Measurements from ENCODE around the gene RAD51B.

Gene RAD51B

DNA sequence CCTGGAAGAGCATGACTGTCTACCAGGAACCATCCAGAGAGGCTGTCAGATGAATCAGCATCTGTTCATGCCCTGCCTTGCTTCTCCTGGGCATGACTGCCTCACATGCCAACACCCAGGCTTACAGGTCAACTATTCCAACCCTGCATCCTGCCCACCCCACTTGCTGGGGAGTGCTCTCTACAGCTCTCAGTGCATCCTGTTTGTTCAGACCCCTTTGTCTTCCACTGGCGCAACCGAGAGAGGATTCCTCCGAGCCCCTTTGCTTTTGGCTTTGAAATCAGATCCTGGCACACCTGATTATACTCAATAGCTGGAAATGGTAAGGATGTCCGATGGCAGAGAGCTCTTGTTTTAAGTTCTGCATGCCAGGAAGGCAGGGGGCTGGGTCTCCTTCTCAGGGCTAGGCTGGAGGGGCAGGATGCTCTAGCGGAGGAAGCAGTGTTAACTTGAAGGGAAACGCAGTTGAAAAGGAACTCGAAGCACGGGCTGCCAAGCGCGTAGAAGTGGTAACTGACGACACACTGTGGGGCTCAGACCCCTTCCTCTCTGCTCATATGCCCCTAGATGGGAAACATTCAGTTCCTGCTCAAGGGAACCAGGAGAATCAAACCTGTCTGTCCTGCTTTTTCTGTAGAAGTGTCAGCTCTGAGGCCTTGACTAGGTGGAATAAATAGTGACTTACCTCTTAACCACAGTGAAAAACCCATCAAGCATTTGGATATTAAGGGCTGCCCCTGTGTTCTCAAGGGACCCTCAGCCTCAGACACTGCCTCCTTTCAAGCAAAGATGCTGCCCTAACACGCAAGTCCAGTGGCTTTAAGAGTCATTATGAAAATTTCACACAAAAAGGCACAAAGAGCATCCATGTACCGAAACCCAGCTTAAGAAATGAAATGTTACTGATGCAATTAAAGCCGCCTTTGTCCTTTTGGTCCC lies 675.8 kb downstream of the RAD51B start:
- peak; percentile 50 for DNase-seq (ENCODE audit: low spot score)
- TF ChIP-seq, protein P1, sequence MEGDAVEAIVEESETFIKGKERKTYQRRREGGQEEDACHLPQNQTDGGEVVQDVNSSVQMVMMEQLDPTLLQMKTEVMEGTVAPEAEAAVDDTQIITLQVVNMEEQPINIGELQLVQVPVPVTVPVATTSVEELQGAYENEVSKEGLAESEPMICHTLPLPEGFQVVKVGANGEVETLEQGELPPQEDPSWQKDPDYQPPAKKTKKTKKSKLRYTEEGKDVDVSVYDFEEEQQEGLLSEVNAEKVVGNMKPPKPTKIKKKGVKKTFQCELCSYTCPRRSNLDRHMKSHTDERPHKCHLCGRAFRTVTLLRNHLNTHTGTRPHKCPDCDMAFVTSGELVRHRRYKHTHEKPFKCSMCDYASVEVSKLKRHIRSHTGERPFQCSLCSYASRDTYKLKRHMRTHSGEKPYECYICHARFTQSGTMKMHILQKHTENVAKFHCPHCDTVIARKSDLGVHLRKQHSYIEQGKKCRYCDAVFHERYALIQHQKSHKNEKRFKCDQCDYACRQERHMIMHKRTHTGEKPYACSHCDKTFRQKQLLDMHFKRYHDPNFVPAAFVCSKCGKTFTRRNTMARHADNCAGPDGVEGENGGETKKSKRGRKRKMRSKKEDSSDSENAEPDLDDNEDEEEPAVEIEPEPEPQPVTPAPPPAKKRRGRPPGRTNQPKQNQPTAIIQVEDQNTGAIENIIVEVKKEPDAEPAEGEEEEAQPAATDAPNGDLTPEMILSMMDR (IDR thresholded peaks at IDR 0.05; ENCODE audit: extremely low read depth, missing control alignments): no peak

DNA sequence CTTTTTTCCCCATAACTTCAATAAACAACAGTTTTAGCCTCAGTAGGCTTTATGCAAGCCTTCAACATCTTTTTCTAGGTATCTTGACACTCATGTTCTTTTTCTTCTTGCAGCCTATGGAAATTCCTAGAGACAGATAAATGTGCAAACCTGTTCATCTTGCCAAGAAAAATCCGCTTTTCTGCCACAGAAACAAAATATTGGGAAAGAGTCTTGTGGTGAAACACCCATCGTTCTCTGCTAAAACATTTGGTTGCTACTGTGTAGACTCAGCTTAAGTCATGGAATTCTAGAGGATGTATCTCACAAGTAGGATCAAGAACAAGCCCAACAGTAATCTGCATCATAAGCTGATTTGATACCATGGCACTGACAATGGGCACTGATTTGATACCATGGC lies 677.4 kb downstream of the RAD51B start:
- TF ChIP-seq, protein P1 (IDR thresholded peaks at IDR 0.05; ENCODE audit: extremely low read depth, missing control alignments): no peak
- no peak for DNase-seq (ENCODE audit: low spot score)

DNA sequence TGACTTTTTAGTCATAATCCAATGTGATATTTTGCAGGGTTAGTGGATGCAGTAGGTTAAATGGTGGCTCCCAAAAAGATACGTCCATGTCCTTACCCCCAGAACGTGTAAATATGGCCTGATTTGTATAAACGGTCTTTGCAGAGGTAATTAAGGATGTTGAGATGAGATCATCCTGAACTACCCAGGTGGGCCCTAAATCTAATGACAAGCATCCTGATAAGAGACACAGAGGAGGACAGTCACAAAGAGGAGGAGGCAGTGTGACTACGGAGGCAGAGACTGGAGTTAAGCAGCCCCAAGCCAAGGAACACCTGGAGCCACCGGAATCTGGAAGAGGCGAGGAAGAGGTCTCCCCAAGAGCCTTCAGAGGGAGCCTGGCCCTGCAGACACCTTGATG lies 679.9 kb downstream of the RAD51B start:
- DNase-seq (ENCODE audit: low spot score): no peak
- TF ChIP-seq, protein P1 (IDR thresholded peaks at IDR 0.05; ENCODE audit: extremely low read depth, missing control alignments): no peak

DNA sequence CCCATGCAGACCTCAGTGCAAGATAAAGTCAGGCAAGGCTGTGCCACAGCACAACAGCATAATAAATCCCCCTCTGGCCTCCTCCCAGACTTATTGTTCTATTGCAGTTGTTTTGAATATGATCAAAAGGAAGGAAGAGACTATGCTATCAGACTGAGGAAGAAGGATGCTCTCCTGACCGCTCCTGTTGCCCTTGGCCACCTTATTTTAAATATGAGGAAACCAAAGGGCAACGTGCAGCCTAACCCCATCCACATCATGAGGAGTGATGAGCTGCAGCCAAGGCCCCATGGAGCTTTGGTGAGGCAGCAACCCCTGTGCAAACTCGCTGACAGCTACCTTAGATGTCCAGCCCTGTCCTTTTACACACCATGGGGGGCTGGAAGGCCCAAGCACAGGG lies 681.6 kb downstream of the RAD51B start:
- TF ChIP-seq, protein P1 (IDR thresholded peaks at IDR 0.05; ENCODE audit: extremely low read depth, missing control alignments): no peak

DNA sequence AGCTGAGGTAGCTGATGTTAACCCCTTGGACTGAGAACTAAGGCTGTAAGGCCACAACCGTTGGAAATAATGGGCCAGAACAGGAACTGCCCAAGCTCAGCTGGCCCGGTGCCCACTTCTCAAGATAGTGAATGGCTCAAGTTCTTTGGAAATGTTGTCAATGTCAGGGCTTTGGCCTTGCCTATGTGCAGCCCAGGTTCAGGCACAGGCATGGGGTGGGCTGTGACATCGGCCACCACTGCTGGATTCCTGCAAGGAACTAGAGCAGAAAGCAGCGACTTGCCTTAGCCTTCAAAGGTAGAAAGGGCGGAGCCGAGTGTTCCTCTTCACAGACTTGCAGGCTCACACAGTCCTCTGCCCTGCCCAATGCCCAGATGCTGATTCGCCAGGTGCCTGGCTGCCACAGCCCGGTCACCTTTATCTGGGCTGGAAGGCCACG lies 682.1 kb downstream of the RAD51B start:
- TF ChIP-seq, protein P1 (IDR thresholded peaks at IDR 0.05; ENCODE audit: extremely low read depth, missing control alignments): no peak
- no peak for DNase-seq (ENCODE audit: low spot score)

More for the DNA sequence above, 681.6 kb downstream of the RAD51B start:
- DNase-seq (ENCODE audit: low spot score): no peak

DNA sequence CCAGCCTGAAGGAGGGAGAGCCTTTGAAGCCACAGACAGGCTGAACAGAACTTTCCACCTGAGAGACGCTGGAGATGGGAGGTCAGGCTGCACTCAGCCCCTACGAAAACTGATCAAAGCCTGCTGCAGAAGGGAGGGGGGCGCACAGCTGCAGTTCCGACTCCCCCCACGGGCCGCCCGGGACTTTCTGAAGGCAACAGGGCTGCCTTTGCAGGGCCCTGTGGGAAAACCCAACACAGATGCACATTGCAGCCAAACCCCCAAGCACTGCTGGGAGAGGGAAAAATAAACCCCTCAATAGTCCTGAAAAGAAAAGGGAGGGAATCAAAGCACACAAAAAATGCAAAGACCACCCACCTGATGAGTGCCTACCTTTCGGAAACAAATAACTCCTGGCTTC lies 682.7 kb downstream of the RAD51B start:
- DNase-seq (ENCODE audit: low spot score): no peak
- TF ChIP-seq, protein P1 (IDR thresholded peaks at IDR 0.05; ENCODE audit: extremely low read depth, missing control alignments): no peak

DNA sequence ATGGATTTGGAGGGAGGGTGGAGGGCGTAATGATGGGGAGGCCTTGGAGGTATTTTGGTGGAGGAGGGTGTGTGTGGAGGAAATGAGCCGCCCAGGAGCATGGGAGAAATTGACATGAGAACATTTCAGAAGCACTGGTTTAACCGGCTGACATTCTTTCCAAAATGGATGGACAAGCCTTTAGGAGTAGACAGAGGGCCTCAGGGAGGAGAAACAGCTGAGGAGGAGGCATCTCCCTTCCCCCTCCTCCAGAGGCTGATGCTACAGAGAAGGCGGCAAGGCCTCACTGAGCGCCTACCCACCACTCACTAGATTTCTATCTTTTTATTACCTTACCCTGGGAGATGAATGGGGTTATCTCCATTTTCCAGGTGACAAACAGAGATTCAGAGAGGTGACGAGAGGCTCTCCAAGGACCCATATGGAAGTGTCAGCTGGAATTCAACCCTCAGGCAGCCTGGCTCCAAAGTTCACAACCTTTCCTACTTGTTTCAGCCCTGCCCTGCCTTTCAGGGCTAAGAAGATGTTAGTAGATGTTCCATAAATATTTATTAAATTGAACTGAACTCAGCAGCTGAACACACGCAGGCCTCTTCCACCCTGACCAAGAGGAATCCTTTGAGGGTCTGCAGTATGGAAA lies 683.7 kb downstream of the RAD51B start:
- TF ChIP-seq, protein P1 (IDR thresholded peaks at IDR 0.05; ENCODE audit: extremely low read depth, missing control alignments): no peak
- no peak for DNase-seq (ENCODE audit: low spot score)

Measured in GM20000 (cell line).